Measurements from ENCODE around the gene CDKAL1. TPM values are rescaled to one million over a fixed set of nuclear protein-coding genes. Genes with fewer than 3 reads are reported as not detected.

Gene CDKAL1
- total and polyA plus RNA-seq, 2 of the 13 experiments (the other 11 are each of a cell fraction or from before 2014, with no cell fraction given), result 9.5 to 27.7 TPM

DNA sequence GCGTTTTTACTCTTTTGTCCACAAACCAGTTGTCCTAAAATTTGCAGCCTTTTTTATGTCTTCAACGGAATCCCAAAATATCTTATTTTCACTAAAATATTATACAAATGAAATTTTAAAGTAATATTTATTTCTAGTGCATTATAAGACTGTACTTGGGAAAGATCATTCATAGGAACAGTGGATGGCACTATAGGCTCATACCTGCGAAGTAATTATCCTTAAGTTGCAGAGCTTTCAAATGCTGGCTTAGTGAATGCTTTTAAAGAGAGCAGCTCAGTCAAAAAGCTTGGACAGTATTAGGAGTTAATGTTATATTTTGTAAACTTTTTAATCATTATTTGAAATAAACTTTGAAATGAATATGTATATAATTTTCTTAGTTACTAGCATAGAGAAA lies 254.9 kb downstream of the CDKAL1 start:
- CTCF ChIA-PET (ENCODE audit: low intra/inter-chr PET ratio, low total read pairs), result no interaction called here
- no TSS peak for BruUV-seq (replicated peaks)
- H3K27me3 ChIP-seq (ENCODE audit: control insufficient read depth in 1 of 2, insufficient read depth in 2 of 2, low read length in 2 of 2), result no peaks in the 10 kb centered on the region
- no peak overlapping the region for H3K9ac ChIP-seq (ENCODE audit: insufficient read depth, low read depth, low read length)
- H4K20me1 ChIP-seq (ENCODE audit: insufficient read depth, low read length), result no peaks in the 10 kb centered on the region
- H3K79me2 ChIP-seq (ENCODE audit: insufficient read depth, low read length), result no peaks in the 10 kb centered on the region
- H3K4me2 ChIP-seq (ENCODE audit: low read depth, low read length), result no peak overlapping the region
- H3K4me1 ChIP-seq (ENCODE audit: insufficient read depth, low read length), result no peaks in the 10 kb centered on the region
- H3K36me3 ChIP-seq (replicated peaks in 1 of 2; ENCODE audit: control insufficient read depth in 1 of 2, insufficient read depth in 2 of 2, low read length in 2 of 2), result no peaks in the 10 kb centered on the region; a peak in 1 of 5 replicates
- H3K4me3 ChIP-seq (replicated peaks in 1 of 3; ENCODE audit: insufficient read depth in 1 of 3, low read depth in 2 of 3, low read length in 3 of 3), result no peak overlapping the region
- no peak overlapping the region for H3K27ac ChIP-seq (ENCODE audit: extremely low read length, insufficient read depth, low read length)
- ATAC-seq, result no peak
- FAIRE-seq, result no peak
- no peaks in the 10 kb centered on the region for H3K9me3 ChIP-seq (ENCODE audit: low read length)
- in situ Hi-C loops (cut with HindIII; ENCODE audit: extremely low pct_ligation_motif_present, low pct_unique_long_range_greater_than_20kb) (no loop called here), intact Hi-C loops (cut with micrococcal nuclease; ENCODE audit: unreplicated experiment) (no loop called here)
- WGBS (ENCODE audit: low lambda C conversion rate), result 97% methylated on average over 3 of the region's 3 CpGs
- TF ChIP-seq STAG1 (CRISPR knock-in tag; IDR thresholded peaks at IDR 0.05) (peak; percentile 47), ZNF878 (CRISPR knock-in tag; IDR thresholded peaks at IDR 0.05) (no peak)
- TF ChIP-seq, protein P1, sequence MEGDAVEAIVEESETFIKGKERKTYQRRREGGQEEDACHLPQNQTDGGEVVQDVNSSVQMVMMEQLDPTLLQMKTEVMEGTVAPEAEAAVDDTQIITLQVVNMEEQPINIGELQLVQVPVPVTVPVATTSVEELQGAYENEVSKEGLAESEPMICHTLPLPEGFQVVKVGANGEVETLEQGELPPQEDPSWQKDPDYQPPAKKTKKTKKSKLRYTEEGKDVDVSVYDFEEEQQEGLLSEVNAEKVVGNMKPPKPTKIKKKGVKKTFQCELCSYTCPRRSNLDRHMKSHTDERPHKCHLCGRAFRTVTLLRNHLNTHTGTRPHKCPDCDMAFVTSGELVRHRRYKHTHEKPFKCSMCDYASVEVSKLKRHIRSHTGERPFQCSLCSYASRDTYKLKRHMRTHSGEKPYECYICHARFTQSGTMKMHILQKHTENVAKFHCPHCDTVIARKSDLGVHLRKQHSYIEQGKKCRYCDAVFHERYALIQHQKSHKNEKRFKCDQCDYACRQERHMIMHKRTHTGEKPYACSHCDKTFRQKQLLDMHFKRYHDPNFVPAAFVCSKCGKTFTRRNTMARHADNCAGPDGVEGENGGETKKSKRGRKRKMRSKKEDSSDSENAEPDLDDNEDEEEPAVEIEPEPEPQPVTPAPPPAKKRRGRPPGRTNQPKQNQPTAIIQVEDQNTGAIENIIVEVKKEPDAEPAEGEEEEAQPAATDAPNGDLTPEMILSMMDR (CRISPR knock-in tag; IDR thresholded peaks at IDR 0.05), result peak; percentile 33
- H2AFZ ChIP-seq (ENCODE audit: low read length), result no peak overlapping the region
- POLR2A ChIA-PET, result no interaction called here
- no peak for DNase-seq (ENCODE audit: low spot score)

DNA sequence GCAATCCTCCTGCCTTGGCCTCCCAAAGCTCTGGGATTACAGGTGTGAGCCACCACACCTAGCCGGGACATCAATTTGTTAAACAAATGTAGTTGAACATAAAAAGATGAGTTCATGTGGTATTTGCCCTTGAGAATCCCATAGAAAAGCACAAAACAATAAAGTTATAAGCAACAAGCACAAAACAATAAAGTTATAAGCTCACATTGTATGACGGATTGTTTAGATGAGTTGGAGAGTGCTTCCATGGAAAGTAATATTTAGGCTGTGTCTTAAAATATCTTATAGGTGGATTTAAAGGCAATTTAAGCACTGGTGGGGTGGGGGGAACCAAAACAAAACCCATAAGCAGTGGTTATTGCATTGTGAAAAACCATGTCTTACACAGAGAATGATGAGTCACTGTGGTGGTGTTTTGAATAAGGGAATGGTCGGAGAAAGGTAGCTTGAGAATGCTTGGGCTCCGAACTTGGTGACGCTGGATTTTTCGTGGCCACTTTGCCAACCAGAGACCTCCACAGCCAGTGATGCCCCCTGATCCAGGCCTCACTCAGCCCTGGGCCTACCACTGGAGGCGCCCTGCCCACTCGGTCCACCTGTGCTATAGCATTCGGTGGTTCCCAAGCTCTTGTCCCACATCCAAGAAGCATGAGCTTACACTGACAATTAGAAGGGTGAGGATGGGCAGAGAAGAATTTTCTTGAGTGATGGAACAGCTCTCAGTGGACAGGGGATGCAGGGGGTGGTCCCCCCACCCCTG lies 256.0 kb downstream of the CDKAL1 start:
- CTCF ChIA-PET (ENCODE audit: low intra/inter-chr PET ratio, low total read pairs), result no interaction called here
- Histone ChIP-seq H3K79me2 (ENCODE audit: insufficient read depth, low read length) (no peaks in the 10 kb centered on the region), H3K36me3 (replicated peaks in 1 of 2; ENCODE audit: control insufficient read depth in 1 of 2, insufficient read depth in 2 of 2, low read length in 2 of 2) (no peaks in the 10 kb centered on the region; a peak in 1 of 5 replicates), H4K20me1 (ENCODE audit: insufficient read depth, low read length) (no peaks in the 10 kb centered on the region), H3K27ac (ENCODE audit: extremely low read length, insufficient read depth, low read length) (no peak overlapping the region), H3K4me1 (ENCODE audit: insufficient read depth, low read length) (no peaks in the 10 kb centered on the region), H2AFZ (ENCODE audit: low read length) (no peak overlapping the region), H3K9me3 (ENCODE audit: low read length) (no peaks in the 10 kb centered on the region), H3K9ac (ENCODE audit: insufficient read depth, low read depth, low read length) (no peak overlapping the region), H3K4me2 (ENCODE audit: low read depth, low read length) (no peak overlapping the region), H3K27me3 (ENCODE audit: control insufficient read depth in 1 of 2, insufficient read depth in 2 of 2, low read length in 2 of 2) (no peaks in the 10 kb centered on the region), H3K4me3 (replicated peaks in 1 of 3; ENCODE audit: insufficient read depth in 1 of 3, low read depth in 2 of 3, low read length in 3 of 3) (no peak overlapping the region)
- DNase-seq (ENCODE audit: low spot score) (no peak), ATAC-seq (no peak), FAIRE-seq (no peak)
- no TSS peak for BruUV-seq (replicated peaks)
- TF ChIP-seq HDAC6 (IDR thresholded peaks at IDR 0.05; ENCODE audit: low read depth, low read length) (no peak), NFE2L2 (IDR thresholded peaks at IDR 0.05; ENCODE audit: low read length) (0 out of 2 replicates have a peak, but pooled peaks have one; percentile 3)
- in situ Hi-C loops (cut with HindIII; ENCODE audit: extremely low pct_ligation_motif_present, low pct_unique_long_range_greater_than_20kb) (no loop called here), intact Hi-C loops (cut with micrococcal nuclease; ENCODE audit: unreplicated experiment) (no loop called here)
- POLR2A ChIA-PET, result no interaction called here
- WGBS (ENCODE audit: low lambda C conversion rate), result 92% methylated on average over 9 of the region's 9 CpGs
